Neural crest cell (in vitro differentiated cells): Measurements from ENCODE around the gene FZD4. TPM values are rescaled to one million over a fixed set of nuclear protein-coding genes. Genes with fewer than 3 reads are reported as not detected.

Experiments used
- DNase-seq: peaks from one replicate; pipeline ENCODE4 v3.0.0; 2021; ENCODE audit warnings: low read depth, mixed read lengths, low spot score
- H3K27ac Mint-ChIP-seq: one replicate; pipeline ENCODE4 v1.8.0; 2021; ENCODE audit warnings: mild to moderate bottlenecking, mixed read lengths; ENCODE audit not compliant: unreplicated experiment
- H3K27me3 Mint-ChIP-seq: 2 replicates; pipeline ENCODE4 v1.8.0; 2021; ENCODE audit warnings: low read depth, mild to moderate bottlenecking, mixed read lengths
- H3K36me3 Mint-ChIP-seq: 2 replicates; pipeline ENCODE4 v1.8.0; 2021; ENCODE audit warnings: low read depth, mild to moderate bottlenecking, mixed read lengths
- H3K4me1 Mint-ChIP-seq: 2 replicates; pipeline ENCODE4 v1.8.0; 2021; ENCODE audit warnings: mixed read lengths
- H3K4me3 Mint-ChIP-seq: one replicate; pipeline ENCODE4 v1.8.0; 2021; ENCODE audit warnings: mild to moderate bottlenecking, mixed read lengths
- H3K9me3 Mint-ChIP-seq: 2 replicates; pipeline ENCODE4 v1.8.0; 2021; ENCODE audit warnings: mixed read lengths
- total RNA-seq: library from RNA; stranded (reverse); gene quantifications from 2 replicates; pipeline ENCODE4 v1.2.1, GENCODE V29; 2021
- TF ChIP-seq, protein P1 (sequence below): fragments of 200-600 bp; sonication (generic); conservative IDR thresholded peaks from 2 replicates; pipeline ENCODE4 v1.5.0; 2021; ENCODE audit warnings: antibody characterized with exemption, mild to moderate bottlenecking

Gene FZD4
- total RNA-seq, 1 donor from 2014 or later: 4.1 TPM

DNA sequence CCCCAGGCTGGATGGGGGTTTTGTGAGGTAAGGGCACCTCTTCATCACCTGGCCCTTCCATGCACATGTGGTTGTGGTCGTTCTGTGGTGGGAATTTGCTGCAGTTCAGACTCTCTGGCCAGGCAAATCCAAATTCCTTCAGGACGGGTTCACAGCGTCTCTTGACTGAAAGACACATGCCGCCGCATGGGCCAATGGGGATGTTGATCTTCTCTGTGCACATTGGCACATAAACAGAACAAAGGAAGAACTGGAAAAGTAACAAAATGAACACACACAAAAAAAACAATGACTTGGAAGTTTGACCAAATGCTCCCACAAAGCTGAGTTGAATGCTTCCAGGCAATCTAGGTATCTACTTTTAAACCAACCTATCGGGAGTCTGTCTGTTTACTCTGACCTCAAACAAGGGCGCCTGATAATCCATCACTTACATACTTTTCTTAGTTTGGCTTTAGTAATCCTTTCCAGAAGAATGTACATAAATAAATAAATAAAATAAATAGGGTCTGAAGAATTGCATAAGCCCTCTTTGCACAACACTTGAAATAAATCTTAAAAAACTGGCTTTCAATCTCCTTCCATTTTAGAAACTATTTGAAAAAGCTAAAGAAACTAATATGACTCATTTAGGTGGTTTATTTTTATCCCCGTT, 2.8 kb downstream of the FZD4 start:
- Mint-ChIP-seq H3K4me3 (no peak overlapping the region), H3K36me3 (peaks cover 5% of the 10 kb centered on the region), H3K27ac (no peak overlapping the region), H3K4me1 (peaks cover 26% of the 10 kb centered on the region), H3K27me3 (peaks cover 8% of the 10 kb centered on the region), H3K9me3 (no peaks in the 10 kb centered on the region)
- no peak for DNase-seq
- TF ChIP-seq, protein P1, sequence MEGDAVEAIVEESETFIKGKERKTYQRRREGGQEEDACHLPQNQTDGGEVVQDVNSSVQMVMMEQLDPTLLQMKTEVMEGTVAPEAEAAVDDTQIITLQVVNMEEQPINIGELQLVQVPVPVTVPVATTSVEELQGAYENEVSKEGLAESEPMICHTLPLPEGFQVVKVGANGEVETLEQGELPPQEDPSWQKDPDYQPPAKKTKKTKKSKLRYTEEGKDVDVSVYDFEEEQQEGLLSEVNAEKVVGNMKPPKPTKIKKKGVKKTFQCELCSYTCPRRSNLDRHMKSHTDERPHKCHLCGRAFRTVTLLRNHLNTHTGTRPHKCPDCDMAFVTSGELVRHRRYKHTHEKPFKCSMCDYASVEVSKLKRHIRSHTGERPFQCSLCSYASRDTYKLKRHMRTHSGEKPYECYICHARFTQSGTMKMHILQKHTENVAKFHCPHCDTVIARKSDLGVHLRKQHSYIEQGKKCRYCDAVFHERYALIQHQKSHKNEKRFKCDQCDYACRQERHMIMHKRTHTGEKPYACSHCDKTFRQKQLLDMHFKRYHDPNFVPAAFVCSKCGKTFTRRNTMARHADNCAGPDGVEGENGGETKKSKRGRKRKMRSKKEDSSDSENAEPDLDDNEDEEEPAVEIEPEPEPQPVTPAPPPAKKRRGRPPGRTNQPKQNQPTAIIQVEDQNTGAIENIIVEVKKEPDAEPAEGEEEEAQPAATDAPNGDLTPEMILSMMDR: no peak

DNA sequence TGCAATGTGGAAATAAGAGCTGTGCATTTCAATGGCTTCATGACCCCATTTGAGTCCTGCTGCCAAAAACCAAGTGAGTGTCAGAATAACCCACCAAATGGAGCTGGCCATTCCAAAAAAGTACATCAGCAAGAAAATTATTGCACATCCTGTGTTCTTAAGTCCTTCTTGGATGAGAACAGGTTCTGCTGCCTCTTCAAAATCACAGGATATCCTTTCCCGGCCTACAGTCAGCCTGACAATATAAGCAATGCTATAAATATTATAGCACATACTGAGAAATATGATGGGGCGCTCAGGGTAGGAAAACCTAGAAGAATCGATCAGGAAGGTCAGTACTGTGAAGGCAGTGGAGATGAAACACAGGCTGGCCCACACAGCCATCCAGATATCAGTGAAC, 3.5 kb downstream of the FZD4 start:
- Mint-ChIP-seq H3K36me3 (peaks cover 8% of the 10 kb centered on the region), H3K4me3 (no peak overlapping the region), H3K27ac (no peak overlapping the region), H3K4me1 (peaks cover 23% of the 10 kb centered on the region), H3K27me3 (peaks cover 8% of the 10 kb centered on the region), H3K9me3 (no peaks in the 10 kb centered on the region)
- TF ChIP-seq, protein P1: no peak
- DNase-seq: no peak

DNA sequence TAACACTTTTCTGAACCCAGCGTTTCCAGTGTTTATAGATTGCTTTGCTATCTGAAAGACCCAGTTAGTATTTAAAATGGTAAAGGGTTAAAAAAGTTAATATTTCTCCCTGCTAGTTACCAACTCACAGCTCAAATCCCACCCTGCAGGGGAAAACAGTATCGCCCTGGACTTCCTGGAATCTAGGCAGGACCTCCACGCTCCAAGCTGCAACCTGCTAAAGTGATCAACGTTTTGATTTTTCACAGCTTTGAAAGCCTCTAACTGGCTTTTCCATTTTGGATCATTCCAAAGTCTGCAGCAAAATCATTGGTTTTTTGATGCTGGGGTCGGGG, 4.6 kb downstream of the FZD4 start:
- TF ChIP-seq, protein P1: no peak
- H3K4me1 Mint-ChIP-seq: peaks cover 12% of the 10 kb centered on the region
- no peak for DNase-seq
- H3K4me3 Mint-ChIP-seq: no peak overlapping the region
- H3K27ac Mint-ChIP-seq: no peak overlapping the region
- H3K36me3 Mint-ChIP-seq: peaks cover 14% of the 10 kb centered on the region
- no peaks in the 10 kb centered on the region for H3K9me3 Mint-ChIP-seq
- H3K27me3 Mint-ChIP-seq: peaks cover 5% of the 10 kb centered on the region

DNA sequence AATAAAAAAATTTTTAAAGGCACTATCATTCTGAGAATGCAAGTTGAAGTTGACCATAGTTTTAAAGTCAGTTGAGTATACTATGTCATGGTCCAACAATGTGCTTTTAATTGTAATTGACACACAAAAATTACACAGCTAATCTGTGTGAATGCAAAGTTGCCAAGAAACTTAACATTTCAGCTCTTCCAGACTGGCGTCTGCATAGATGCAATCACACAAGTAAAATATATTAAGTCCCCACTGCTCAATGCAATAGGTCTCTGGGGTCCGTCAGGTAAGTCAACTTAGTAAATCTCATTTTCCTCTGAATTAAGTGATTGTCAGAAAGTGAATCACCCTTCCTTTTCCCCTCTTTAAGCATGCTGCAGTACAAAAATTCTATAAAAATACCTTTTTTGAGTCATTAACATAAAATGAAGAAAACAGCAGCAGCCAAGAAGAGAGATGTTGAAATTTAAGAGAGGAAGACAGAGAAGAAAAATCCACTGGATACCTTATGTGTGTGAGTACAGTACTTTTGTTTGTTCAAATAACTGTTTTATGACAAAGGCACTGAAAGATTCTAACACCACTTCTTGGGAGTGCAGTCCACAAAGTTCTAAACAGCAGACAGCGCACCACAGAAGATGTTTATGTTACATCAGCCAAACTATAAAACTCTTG, 5.1 kb downstream of the FZD4 start:
- H3K9me3 Mint-ChIP-seq: no peaks in the 10 kb centered on the region
- peaks cover 5% of the 10 kb centered on the region for H3K27me3 Mint-ChIP-seq
- peaks cover 14% of the 10 kb centered on the region for H3K36me3 Mint-ChIP-seq
- no peak for DNase-seq
- TF ChIP-seq, protein P1: no peak
- no peak overlapping the region for H3K27ac Mint-ChIP-seq
- no peak overlapping the region for H3K4me3 Mint-ChIP-seq
- peaks cover 11% of the 10 kb centered on the region for H3K4me1 Mint-ChIP-seq

DNA sequence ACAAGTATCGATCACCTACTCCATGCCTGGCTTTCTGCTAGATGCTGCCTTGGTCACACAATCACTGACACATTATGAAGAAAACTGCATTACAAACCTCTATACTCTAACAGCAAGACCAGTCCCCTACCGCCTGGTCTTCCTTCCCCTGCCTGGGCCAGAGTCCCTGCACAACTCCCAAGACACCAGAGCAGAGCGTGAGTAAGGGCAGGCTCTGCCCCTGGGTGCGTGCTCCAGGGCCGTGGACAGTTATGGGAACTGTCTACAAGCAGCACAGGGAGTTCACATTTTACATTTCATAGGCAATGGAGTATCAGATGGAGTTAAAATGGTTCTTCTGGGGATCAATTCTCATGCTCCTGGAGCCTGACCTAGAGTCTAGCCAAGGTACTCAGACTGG, 6.5 kb downstream of the FZD4 start:
- no peaks in the 10 kb centered on the region for H3K9me3 Mint-ChIP-seq
- no peak for DNase-seq
- H3K27ac Mint-ChIP-seq: no peak overlapping the region
- H3K36me3 Mint-ChIP-seq: peaks cover 14% of the 10 kb centered on the region
- TF ChIP-seq, protein P1: no peak
- H3K27me3 Mint-ChIP-seq: no peaks in the 10 kb centered on the region
- peaks cover 3% of the 10 kb centered on the region for H3K4me1 Mint-ChIP-seq
- no peak overlapping the region for H3K4me3 Mint-ChIP-seq
